Epithelial cell of esophagus (primary cell): ENCODE measurements around the gene CPLX1.

ENCODE experiments used
- DNase-seq: peaks from one replicate; pipeline ENCODE4 v3.0.0; 2010; ENCODE audit warnings: low read depth
- H3K4me3 ChIP-seq: 2 replicates; pipeline ENCODE4 v1.5.1; 2011; ENCODE audit warnings: mild to moderate bottlenecking, low read length, control low read depth
- TF ChIP-seq, protein P1 (sequence below): IDR thresholded peaks from 2 replicates; pipeline ENCODE4 v1.5.1; 2011; ENCODE audit warnings: low read depth, mild to moderate bottlenecking, low read length, control low read depth, inconsistent platforms; ENCODE audit not compliant: insufficient read depth; ENCODE audit errors: missing control alignments

Gene CPLX1

DNA sequence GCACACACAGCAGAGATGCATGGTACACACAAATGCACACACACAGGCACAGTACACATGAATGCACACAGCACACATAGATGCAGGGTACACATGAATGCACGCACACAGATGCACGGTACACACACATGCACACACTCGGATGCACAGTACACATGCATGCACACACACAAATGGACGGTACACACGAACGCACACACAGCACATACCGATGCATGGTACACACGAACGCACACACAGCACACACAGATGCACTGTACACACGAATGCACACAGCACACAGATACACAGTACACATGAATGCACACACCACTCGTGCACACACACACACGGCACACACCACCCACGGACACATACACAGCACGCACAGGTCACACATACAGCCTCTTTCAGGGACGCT is 43.8 kb upstream of the CPLX1 start:
- H3K4me3 ChIP-seq: no peak overlapping the region
- TF ChIP-seq, protein P1, sequence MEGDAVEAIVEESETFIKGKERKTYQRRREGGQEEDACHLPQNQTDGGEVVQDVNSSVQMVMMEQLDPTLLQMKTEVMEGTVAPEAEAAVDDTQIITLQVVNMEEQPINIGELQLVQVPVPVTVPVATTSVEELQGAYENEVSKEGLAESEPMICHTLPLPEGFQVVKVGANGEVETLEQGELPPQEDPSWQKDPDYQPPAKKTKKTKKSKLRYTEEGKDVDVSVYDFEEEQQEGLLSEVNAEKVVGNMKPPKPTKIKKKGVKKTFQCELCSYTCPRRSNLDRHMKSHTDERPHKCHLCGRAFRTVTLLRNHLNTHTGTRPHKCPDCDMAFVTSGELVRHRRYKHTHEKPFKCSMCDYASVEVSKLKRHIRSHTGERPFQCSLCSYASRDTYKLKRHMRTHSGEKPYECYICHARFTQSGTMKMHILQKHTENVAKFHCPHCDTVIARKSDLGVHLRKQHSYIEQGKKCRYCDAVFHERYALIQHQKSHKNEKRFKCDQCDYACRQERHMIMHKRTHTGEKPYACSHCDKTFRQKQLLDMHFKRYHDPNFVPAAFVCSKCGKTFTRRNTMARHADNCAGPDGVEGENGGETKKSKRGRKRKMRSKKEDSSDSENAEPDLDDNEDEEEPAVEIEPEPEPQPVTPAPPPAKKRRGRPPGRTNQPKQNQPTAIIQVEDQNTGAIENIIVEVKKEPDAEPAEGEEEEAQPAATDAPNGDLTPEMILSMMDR: no peak
- DNase-seq: no peak

DNA sequence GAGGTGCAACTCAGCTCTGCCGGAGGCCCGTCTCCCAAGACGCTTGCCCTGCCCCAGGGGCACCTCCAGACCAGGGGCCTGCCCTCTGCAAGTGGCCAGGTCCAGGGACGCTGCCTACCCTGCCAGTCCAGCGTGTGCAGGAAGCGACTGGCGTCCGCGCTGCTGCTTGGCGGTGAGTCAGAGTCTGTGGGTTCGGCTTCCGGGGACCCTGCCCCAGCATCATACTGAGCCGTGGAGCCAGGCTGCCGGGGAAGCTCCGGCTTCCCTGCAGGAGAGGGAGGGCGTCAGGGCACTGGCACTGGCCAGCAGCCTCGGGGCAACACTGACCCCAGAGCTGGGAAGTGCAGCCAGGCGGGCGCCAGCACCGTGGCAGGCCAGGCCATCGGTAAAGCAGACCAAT is 42.5 kb upstream of the CPLX1 start:
- TF ChIP-seq, protein P1: no peak
- H3K4me3 ChIP-seq: no peak overlapping the region
- no peak for DNase-seq

DNA sequence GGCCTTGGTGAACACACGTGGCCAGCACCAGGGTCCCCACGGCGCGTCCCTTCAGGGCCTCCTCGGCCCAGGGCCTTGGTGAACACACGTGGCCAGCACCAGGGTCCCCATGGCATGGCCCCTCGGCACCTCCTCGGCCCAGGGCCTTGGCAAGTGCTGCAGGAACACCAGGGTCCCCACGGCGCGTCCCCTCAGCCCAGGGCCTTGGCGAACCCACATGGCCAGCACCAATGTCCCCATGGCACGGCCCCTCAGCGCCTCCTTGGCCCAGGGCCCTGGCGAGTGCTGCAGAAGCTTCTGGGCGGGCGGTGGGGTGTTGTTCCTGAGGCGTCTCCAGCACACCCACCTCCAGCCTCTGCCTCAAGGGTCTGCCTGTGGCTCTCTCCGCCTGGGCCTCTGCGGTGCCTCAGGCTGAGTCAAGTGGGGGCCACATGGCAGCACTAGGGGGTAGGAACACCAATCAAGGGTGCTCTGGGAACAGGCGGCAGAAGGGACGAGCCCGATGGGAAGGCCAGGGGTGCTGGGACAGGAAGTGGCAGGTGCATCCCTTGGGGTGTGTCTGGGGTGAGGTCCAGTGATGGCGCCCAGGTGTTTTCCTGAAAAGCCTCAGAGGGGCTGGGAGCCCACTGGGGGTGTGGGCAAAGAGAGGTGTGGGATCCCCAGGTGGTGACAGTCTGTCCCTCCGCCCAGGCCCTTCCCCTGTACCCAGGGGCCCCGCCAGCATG is 41.8 kb upstream of the CPLX1 start:
- no peak for DNase-seq
- TF ChIP-seq, protein P1: no peak
- H3K4me3 ChIP-seq: no peak overlapping the region

DNA sequence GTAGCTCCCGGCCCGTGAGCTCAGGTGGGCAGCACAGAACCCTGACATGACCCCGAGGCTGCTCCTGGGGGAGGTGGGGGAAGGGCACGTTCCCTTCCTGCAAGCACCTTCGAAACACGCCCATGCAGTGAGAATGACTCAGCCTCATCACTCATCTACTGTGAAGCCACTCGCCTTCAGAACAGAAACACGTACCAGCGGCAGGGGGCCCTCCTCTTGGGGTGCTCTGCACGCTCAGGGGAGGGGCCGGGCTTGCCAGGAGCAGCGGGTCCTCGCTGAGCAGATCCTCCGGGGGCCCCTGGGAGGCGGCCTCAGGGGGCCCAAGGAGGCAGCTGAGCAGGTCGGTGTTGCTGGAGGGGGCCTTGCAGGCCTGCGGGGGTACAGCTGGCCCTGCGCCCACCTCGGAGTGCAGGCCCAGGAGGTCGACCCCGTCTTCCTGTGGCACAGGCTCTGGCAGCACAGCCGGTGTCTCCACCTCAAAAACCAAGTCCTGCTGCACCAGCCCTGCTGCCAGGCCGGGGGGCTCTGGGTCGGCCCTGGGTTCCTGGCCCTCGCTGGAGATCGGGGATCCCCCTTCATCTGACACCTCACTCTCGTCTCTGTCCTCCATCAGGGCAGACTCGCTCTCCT is 40.9 kb upstream of the CPLX1 start:
- peak; percentile 78 for DNase-seq
- TF ChIP-seq, protein P1: peak; percentile 19
- no peak overlapping the region for H3K4me3 ChIP-seq

DNA sequence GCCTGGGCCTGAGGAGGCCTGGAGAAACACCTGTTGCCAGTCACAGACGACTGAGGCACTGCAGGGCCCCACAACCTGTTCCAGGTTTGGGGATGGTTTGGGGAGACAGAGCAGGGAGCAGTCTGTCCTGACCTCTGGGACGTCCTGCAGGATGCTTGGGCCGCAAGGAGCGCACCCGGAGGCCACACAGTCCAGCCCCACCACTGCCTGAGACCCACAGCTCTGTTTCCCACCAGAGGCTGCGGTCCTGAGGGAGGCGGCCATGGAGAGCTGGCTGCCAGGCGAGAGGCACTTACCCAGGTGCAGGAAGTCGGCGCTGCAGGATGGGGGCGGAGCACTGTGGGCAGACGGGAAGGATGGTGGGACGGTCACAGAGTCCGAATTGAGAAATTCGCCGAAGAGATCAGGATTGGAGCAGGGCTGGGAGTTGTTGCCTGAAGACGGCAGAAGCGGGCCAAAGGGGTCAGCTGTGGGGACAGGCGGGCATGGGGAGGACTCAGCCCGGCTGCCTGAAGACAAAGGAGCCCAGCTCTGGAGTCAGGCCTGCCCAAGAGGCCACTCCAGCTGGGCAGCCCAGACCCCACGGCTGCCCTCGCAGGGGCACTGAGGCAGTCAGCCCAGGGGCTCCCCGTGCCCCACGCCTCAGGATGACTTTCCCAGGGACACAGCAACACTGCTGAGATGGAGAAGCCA is 40.3 kb upstream of the CPLX1 start:
- no peak for DNase-seq
- TF ChIP-seq, protein P1: no peak
- H3K4me3 ChIP-seq: no peak overlapping the region

DNA sequence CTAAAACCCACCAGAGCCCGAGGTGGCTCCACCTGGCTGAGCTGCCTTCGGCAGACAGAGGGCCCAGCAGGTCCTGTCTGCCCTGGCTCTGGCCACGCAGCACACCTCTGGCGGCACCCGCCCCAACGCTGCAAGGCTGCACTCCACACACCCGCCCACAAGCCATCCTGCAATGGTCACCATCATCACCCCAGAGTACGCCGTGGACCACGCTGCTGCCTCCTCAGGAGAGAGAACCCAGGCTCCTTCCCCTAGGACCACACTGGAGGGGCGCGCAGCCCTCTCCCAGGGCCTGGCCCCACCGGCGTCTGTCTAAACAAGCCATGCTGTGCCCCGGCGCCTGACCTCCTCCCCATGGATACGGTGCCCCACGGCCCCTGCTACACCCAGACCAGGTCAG is 39.6 kb upstream of the CPLX1 start:
- no peak for DNase-seq
- H3K4me3 ChIP-seq: no peak overlapping the region
- TF ChIP-seq, protein P1: no peak
